Fibroblast of lung (primary cell): ENCODE results near the gene IRX1. TPM values are rescaled to one million over a fixed set of nuclear protein-coding genes. Genes with fewer than 3 reads are reported as not detected.

Experiments used
- DNase-seq, 2 donors: peaks; one replicate each; pipeline versions ENCODE4 v3.0.0 to v3.0.0-alpha.2; 2010; ENCODE audit warnings: low read depth in 2 of 2
- H2AFZ ChIP-seq: 2 replicates; pipeline ENCODE4 v1.5.1; 2012; ENCODE audit warnings: low read length, control low read depth, inconsistent platforms
- H3K27ac ChIP-seq: 2 replicates; pipeline ENCODE4 v1.5.1; 2011; ENCODE audit warnings: low read length, control low read depth; ENCODE audit not compliant: insufficient read depth
- H3K27me3 ChIP-seq: 2 replicates; pipeline ENCODE4 v1.5.1; 2011; ENCODE audit warnings: mild to moderate bottlenecking, low read length; ENCODE audit not compliant: control insufficient read depth, insufficient read depth
- H3K36me3 ChIP-seq: 2 replicates; pipeline ENCODE4 v1.5.1; 2011; ENCODE audit warnings: low read length; ENCODE audit not compliant: control insufficient read depth, insufficient read depth
- H3K4me1 ChIP-seq: 2 replicates; pipeline ENCODE4 v1.5.1; 2011; ENCODE audit warnings: low read length; ENCODE audit not compliant: control insufficient read depth, insufficient read depth; ENCODE audit errors: extremely low read depth
- H3K4me2 ChIP-seq: 2 replicates; pipeline ENCODE4 v1.5.1; 2011; ENCODE audit warnings: low read length, control low read depth; ENCODE audit not compliant: insufficient read depth; ENCODE audit errors: extremely low read depth
- H3K4me3 ChIP-seq, 4 experiments: fragments of 200-600 bp in 1 of 4; sonication (generic) in 1 of 4; replicated peaks in 1 of 4; 2 replicates each; pipeline ENCODE4 v1.5.1; 2011 to 2016; ENCODE audit warnings: low read length in 4 of 4, low read depth in 3 of 4, mild to moderate bottlenecking in 3 of 4, control low read depth in 2 of 4, inconsistent platforms in 1 of 4, mixed read lengths in 1 of 4; ENCODE audit not compliant: insufficient read depth in 1 of 4; ENCODE audit errors: control extremely low read depth in 1 of 4
- H3K79me2 ChIP-seq: 2 replicates; pipeline ENCODE4 v1.5.1; 2012; ENCODE audit warnings: mild to moderate bottlenecking, low read length, inconsistent platforms; ENCODE audit not compliant: control insufficient read depth, insufficient read depth
- H3K9ac ChIP-seq: 2 replicates; pipeline ENCODE4 v1.5.1; 2011; ENCODE audit warnings: mild to moderate bottlenecking, low read length, control low read depth; ENCODE audit not compliant: insufficient read depth
- H3K9me3 ChIP-seq: 2 replicates; pipeline ENCODE4 v1.5.1; 2012; ENCODE audit warnings: low read depth, low read length; ENCODE audit not compliant: control insufficient read depth, insufficient read depth
- H4K20me1 ChIP-seq: 2 replicates; pipeline ENCODE4 v1.5.1; 2011; ENCODE audit warnings: low read length; ENCODE audit not compliant: control insufficient read depth, insufficient read depth; ENCODE audit errors: extremely low read depth
- EZH2 ChIP-seq: IDR thresholded peaks from 2 replicates; pipeline ENCODE4 v1.5.1; 2012; ENCODE audit warnings: low read length, control low read depth, mild to moderate bottlenecking; ENCODE audit errors: missing control alignments
- polyA plus RNA-seq, 2 donors: library from polyadenylated mRNA; depleted of rRNA in 1 of 2; stranded (reverse) in 1 of 2; unstranded in 1 of 2; fragments of >200 nt; gene quantifications; 2 replicates each; pipeline ENCODE4 v1.2.1, GENCODE V29; 2011 to 2012; ENCODE audit warnings: missing spikeins in 1 of 2
- total RNA-seq: library from RNA; depleted of rRNA; stranded (reverse); fragments of >200 nt; gene quantifications from 2 replicates; pipeline ENCODE4 v1.2.1, GENCODE V29; 2014
- TF ChIP-seq, protein P1 (sequence below), 2 donors: IDR thresholded peaks in 1 of 2; conservative IDR thresholded peaks in 1 of 2; 1 replicate in 1 of 2; 2 replicates in 1 of 2; pipeline ENCODE4 v1.5.1; 2011 to 2012; ENCODE audit warnings: low read length in 2 of 2, control low read depth in 1 of 2, inconsistent platforms in 1 of 2, low read depth in 1 of 2, mild to moderate bottlenecking in 1 of 2

The IRX1 gene
- total and polyA plus RNA-seq, 2 donors (not counting 1 experiment from before 2014, with no cell fraction given), result not detected

DNA sequence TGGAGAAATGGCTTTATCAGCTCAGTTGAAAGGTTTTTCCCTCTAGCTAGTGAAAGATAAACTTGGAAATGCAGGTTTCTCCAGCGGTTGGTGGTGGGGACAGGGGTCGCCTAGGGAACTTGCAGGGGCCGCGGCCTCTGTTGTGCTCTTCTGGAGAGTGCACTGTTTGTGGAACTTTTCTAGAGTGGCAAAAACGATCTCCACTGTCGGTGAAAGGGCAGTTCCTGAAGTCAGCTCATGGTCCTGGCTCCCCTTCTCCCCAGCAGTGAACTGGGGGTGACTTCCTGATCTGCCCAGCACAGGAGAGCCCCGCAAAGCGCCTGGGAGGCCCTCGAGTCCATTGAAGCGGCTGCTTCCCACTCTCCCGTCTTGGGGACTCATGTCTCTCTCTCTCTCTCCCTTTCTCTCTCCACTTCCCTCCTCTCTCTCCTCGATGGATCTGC, 3.2 kb downstream of the IRX1 start:
- no peak overlapping the region for H3K9ac ChIP-seq
- peak in 1 of 2 donors; percentile 60 for DNase-seq
- H3K27ac ChIP-seq, result no peak overlapping the region
- no peaks in the 10 kb centered on the region for H3K79me2 ChIP-seq
- no peak for TF ChIP-seq EZH2
- TF ChIP-seq, protein P1, sequence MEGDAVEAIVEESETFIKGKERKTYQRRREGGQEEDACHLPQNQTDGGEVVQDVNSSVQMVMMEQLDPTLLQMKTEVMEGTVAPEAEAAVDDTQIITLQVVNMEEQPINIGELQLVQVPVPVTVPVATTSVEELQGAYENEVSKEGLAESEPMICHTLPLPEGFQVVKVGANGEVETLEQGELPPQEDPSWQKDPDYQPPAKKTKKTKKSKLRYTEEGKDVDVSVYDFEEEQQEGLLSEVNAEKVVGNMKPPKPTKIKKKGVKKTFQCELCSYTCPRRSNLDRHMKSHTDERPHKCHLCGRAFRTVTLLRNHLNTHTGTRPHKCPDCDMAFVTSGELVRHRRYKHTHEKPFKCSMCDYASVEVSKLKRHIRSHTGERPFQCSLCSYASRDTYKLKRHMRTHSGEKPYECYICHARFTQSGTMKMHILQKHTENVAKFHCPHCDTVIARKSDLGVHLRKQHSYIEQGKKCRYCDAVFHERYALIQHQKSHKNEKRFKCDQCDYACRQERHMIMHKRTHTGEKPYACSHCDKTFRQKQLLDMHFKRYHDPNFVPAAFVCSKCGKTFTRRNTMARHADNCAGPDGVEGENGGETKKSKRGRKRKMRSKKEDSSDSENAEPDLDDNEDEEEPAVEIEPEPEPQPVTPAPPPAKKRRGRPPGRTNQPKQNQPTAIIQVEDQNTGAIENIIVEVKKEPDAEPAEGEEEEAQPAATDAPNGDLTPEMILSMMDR (conservative IDR thresholded peaks at IDR 0.05 in 1 of 2, IDR thresholded peaks at IDR 0.05 in 1 of 2; ENCODE audit: low read depth in 1 of 2, low read length in 2 of 2), result no peak
- no peaks in the 10 kb centered on the region for H4K20me1 ChIP-seq
- no peak overlapping the region for H2AFZ ChIP-seq
- no peaks in the 10 kb centered on the region for H3K4me1 ChIP-seq
- no peaks in the 10 kb centered on the region for H3K9me3 ChIP-seq
- no peaks in the 10 kb centered on the region for H3K36me3 ChIP-seq
- no peak overlapping the region for H3K4me2 ChIP-seq
- peaks cover 22% of the 10 kb centered on the region for H3K27me3 ChIP-seq
- H3K4me3 ChIP-seq, result no peak overlapping the region

DNA sequence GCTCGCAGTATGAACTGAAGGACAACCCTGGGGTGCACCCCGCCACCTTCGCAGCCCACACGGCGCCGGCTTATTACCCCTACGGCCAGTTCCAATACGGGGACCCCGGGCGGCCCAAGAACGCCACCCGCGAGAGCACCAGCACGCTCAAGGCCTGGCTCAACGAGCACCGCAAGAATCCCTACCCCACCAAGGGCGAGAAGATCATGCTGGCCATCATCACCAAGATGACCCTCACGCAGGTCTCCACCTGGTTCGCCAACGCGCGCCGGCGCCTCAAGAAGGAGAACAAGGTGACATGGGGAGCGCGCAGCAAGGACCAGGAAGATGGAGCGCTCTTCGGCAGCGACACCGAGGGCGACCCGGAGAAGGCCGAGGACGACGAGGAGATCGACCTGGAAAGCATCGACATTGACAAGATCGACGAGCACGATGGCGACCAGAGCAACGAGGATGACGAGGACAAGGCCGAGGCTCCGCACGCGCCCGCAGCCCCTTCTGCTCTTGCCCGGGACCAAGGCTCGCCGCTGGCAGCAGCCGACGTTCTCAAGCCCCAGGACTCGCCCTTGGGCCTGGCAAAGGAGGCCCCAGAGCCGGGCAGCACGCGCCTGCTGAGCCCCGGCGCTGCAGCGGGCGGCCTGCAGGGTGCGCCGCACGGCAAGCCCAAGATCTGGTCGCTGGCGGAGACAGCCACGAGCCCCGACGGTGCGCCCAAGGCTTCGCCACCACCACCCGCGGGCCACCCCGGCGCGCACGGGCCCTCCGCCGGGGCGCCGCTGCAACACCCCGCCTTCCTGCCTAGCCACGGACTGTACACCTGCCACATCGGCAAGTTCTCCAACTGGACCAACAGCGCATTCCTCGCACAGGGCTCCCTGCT, 3.8 kb downstream of the IRX1 start:
- Histone ChIP-seq H3K27ac (no peak overlapping the region), H3K9ac (no peak overlapping the region), H3K36me3 (no peaks in the 10 kb centered on the region), H3K27me3 (peaks cover 22% of the 10 kb centered on the region), H2AFZ (no peak overlapping the region), H3K9me3 (no peaks in the 10 kb centered on the region), H4K20me1 (no peaks in the 10 kb centered on the region), H3K4me2 (no peak overlapping the region), H3K4me3 (no peak overlapping the region), H3K4me1 (no peaks in the 10 kb centered on the region), H3K79me2 (no peaks in the 10 kb centered on the region)
- TF ChIP-seq EZH2, result no peak
- TF ChIP-seq, protein P1 (conservative IDR thresholded peaks at IDR 0.05 in 1 of 2, IDR thresholded peaks at IDR 0.05 in 1 of 2; ENCODE audit: low read depth in 1 of 2, low read length in 2 of 2), result no peak
- peak in 1 of 2 donors; percentile 71 for DNase-seq

DNA sequence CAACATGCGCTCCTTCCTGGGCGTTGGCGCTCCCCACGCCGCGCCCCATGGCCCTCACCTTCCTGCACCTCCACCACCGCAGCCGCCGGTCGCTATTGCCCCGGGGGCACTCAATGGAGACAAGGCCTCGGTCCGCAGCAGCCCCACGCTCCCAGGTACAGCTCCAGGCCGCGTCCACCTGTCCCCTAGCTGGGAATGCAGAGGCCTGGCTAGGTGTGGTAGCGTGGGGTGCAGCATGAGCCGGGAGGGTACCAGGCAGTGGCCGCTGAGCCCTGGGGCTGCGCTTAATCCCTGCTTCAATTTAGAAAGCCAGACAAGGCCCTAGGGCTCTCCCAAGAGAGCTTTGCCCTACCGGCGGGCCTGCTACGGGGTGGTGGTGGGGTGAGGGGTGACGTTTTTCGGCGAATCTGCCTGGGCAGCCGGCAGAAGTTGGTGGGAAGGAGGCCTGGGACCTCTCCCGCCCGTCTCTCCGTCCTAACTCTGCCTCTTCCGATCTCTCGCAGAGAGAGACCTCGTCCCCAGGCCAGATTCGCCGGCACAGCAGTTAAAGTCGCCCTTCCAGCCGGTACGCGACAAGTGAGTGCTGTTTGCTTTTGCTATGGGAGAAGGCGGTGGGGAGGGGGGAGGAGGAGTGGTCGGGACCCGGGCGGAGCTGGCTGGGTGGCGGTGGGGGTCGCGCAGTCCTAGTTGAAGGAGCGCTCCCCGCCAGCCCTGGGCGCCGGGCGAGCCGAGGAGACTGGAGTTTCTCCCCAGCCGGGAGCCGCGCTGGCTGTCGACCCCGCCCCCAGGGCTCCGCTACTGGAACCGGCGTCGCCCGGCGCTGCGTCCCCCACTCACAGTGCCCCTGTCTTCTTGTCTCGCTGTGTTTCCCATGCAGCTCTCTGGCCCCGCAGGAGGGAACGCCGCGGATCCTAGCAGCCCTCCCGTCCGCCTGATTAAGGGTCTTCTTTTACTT, 4.8 kb downstream of the IRX1 start:
- Histone ChIP-seq H3K4me1 (no peaks in the 10 kb centered on the region), H3K4me3 (no peak overlapping the region), H3K36me3 (no peaks in the 10 kb centered on the region), H3K27me3 (peaks cover 22% of the 10 kb centered on the region), H3K9ac (no peak overlapping the region), H4K20me1 (no peaks in the 10 kb centered on the region), H3K4me2 (no peak overlapping the region), H3K79me2 (no peaks in the 10 kb centered on the region), H3K27ac (no peak overlapping the region), H2AFZ (no peak overlapping the region), H3K9me3 (no peaks in the 10 kb centered on the region)
- DNase-seq, result peak in 1 of 2 donors; percentile 41
- TF ChIP-seq EZH2, result no peak
- TF ChIP-seq, protein P1 (conservative IDR thresholded peaks at IDR 0.05 in 1 of 2, IDR thresholded peaks at IDR 0.05 in 1 of 2; ENCODE audit: low read depth in 1 of 2, low read length in 2 of 2), result no peak
